SU-DHL-6 (cell line): ENCODE results near the gene PPP2R2C.

ENCODE experiments used
- CTCF ChIP-seq: fragments of 200-600 bp; sonication (generic); IDR thresholded peaks from one replicate; pipeline ENCODE4 v1.5.1; 2017; ENCODE audit warnings: antibody characterized with exemption, mild to moderate bottlenecking, low read length, moderate library complexity; ENCODE audit not compliant: insufficient read depth, poor library complexity, severe bottlenecking
- EZH2phosphoT487 ChIP-seq: fragments of 200-600 bp; sonication (generic), shearing (Covaris generic); conservative IDR thresholded peaks from 2 replicates; pipeline ENCODE4 v1.6.1; 2018; ENCODE audit warnings: mild to moderate bottlenecking, antibody characterized with exemption, low read length, moderate library complexity, mixed read lengths

DNA sequence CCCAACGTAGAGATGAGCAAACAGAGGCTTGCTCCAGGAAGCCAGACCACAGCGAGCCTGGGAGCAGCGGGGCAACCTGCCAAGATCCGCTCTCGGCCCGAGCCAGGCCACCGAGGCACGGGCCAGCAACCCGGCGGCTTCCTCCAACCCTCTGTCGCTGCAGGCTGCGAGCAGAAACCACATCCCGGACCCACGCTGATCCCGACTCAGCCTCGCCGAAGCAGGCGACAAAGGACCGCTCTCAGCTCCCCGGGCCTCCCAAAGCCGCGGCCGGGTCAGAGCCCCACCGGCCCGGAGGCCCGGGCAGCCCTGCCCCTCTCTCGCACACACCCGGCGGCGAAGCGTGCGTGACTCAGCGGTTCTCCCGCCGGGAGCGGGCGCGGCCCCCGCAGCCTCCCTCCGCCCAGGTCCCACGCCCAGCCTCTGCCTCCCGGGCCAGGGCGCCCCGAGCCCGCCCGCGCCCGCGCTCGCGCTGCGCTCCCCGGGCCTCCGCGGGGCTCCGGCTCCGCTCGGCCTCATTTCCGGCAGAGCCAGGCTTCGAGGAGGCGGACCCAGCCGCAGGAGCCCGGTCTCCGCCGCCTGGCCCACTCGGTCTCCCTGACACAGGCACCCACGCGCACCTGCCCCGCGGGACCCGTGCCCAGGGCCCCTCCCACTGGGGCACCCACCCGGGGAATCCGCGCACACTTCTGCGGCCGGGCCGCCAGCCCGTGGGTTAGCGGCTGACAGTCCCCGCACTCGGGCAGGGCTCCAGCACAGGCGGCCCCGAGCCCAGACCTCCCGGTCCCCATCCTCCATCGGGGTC is 1.7 kb downstream of the PPP2R2C start:
- TF ChIP-seq CTCF (no peak), EZH2phosphoT487 (no peak)
